Stimulated activated CD4-positive, alpha-beta T cell treated with anti-CD3 and anti-CD28 coated beads, Interleukin-15, amount 100 ng/mL, for 24 hours (primary cell): ENCODE measurements around the gene ATP5F1E.
"Not testable (repeated sequence)": the region's sequence is repeated elsewhere in the genome, so short reads cannot be mapped to it uniquely, and the experiment has no call there.

Source experiments
- DNase-seq: peaks from one replicate; pipeline ENCODE4 v3.0.0-alpha.2; 2020

ATP5F1E gene

GRCh38 chr20:59042796-59043631, 10.9 kb upstream of the ATP5F1E start:
- peak; percentile 96 for DNase-seq

DNA sequence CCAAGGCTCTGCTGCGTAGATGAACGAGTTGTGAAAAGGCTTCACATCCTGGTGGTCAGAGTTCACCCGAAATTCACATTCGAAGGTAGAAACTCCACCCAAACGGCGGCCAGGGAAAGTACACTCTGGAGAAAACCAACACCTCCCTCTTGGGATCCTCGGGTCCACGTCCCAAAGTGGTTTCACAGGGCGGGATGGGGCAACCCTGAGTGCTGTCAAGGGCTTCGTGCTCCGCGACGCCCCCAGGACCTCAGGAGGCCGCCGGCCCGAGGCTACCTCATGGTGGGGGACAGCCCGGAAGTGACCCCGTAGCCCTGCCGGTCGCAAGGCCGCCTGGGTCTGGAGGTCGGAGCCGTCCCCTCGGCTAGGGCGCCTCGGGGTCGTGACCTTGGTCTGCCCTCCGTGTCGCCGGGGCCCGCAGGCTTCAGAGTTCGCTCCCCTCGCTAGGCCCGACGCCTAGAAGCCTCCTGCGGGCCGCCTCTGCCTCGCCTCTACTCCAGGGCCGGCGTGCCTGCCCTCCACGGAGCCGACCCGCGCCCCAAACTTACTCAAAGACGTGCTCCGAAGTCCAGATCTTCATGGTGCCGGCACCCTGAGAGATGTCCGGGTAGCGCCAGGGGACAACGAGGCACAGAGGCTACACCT, 10.1 kb upstream of the ATP5F1E start, which contains the start of gene PRELID3B:
PRELID3B (minus strand) TSS at position 636 of the 645 bp plus-strand sequence; CDS start at position 580, 56 bp downstream.
- DNase-seq = peak; percentile 45

GRCh38 chr20:59041487-59041886, 9.4 kb upstream of the ATP5F1E start:
- not testable (repeated sequence) for DNase-seq

DNA sequence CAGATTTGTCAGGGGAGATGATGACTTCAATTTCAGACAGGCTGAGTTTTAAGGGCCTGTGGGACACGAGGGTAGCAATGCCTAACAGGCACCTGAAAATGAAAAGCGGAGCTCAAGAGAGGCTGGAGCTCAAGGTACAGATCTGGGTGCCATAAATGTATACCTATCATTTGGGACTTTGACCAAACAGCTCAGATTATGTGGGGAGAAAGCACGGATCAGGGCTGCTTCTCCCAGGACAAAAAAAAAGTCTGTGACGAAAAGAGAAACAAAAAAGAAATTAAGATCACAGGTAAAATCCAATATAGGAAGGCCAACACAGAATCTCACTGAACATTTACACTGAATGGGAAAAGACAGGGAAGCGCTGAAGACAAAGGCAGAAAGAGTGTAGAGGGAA, 8.5 kb upstream of the ATP5F1E start:
- no peak for DNase-seq

DNA sequence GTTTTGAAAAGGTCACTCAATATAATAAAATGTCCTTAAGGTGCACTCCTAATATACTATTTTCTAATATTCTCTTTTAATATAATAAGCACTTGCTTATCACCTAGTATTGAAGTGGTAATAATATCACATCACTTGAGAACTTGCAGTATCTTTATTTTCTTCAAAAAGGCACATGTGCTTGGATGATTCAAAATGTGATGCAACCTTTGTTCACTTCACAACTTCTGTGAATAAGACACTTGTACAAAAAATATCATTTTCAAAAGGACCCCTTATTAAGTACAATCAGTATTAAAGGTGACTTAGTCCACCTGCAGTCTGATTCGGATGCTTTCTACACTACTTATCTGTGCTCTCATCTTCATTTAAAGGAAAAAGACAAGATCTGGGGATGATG, 7.1 kb upstream of the ATP5F1E start:
- DNase-seq = no peak

- no peak for DNase-seq
Observed at GRCh38 chr20:59037386-59037785, 5.3 kb upstream of the ATP5F1E start.

GRCh38 chr20:59035381-59035780, 3.2 kb upstream of the ATP5F1E start:
- DNase-seq = no peak

DNA sequence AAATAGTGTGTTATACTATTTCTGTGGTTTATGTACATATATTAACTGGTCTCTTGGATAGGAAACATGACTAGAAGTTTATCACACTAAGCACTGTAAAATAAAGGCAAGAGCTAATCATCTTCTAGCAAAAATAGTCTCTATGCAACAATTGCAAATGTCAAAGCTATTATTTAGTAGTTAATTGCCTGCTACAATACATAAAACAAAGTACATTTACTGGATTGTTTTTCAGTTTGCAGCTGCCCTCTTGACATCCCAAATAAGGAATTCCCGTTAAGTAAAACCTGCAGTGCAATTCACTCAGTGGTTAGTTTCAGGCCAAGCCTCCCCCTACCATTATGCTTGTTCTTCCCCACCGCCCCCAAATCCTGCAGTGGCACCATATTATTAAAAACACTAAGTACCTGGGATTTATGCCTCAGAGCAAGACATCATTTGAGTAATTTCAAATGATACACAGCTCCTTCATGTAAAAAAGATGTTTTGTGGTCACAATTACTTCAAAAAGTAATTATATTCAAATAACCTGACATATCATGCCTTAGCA, 1.6 kb upstream of the ATP5F1E start:
- no peak for DNase-seq

DNA sequence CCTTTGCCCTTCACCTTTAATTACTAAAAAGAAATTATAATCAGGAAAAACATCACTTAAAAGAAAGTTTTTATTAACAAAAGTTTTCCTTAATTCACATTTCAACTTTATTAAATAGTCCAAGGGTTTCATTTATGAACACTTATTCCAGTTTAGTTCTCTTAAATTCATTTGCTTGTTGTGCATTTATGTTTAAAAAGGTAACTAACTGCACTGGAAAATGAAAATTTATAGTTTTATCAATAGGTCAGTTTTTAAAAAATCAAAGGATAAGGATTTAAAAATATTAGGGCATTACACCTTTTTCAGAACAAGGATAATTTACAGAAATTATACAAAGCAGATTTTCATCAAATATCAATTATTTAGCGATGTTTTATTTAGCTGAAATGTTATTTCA, 958 bp upstream of the ATP5F1E start:
- no peak for DNase-seq

GRCh38 chr20:59032713-59033059, 551 bp upstream of the ATP5F1E start:
- DNase-seq = no peak

DNA sequence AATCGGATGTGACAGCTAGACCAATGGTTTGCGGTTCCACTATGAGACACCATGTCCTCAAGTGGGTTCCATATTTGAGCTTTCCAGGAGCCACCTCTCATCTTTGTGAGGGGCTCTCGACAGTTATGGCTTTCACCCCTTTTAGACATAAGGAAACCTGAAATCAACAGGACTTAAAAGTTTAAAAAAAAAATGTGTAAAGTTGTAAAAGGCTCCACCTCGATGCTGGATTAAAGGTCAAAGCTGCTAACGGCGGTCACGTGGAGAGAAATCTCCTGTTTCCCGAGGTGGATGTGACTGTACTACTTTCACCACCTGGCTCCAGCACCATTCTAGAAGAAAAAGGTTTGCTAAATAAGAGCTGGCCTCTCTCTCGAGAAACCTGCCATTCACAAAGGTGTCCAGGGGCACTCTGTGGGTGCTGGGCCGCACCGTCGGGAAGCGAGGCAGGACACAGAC, 542 bp downstream of the ATP5F1E start:
- DNase-seq = peak; percentile 31

DNA sequence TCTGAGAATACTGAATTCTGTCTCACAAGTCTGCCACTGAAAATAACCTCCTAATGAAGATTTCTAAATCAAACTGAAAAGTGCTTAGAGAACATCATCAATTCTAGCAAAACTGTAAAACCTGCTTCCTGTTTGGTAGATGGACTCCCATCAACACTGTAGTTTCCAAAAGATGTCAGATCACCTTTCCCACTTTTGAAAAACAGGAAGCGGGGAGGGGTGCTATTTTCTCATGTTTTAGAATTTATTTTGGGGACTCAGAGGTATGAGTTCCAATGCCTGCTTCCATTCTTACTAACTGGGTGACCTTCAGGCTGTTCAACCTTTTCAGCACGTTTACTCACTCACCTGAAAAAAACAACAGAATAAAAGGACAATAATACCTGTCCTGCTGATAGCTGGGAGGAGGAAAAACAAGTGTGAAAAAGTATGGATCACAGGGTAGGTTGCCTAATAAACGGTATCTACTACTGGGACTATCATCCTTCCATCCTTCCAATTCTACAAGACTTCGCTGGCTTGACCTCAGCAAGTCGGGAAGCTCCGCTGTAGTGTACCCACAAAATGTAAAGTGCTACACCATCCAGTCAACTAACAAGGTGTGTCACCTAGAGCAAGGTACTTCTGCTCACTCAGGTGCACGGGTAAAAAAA, 1.1 kb downstream of the ATP5F1E start:
- no peak for DNase-seq

GRCh38 chr20:59028812-59029211, 3.3 kb downstream of the ATP5F1E start:
- DNase-seq = no peak

- DNase-seq = no peak
Observed at GRCh38 chr20:59027741-59028320, 4.3 kb downstream of the ATP5F1E start.

DNA sequence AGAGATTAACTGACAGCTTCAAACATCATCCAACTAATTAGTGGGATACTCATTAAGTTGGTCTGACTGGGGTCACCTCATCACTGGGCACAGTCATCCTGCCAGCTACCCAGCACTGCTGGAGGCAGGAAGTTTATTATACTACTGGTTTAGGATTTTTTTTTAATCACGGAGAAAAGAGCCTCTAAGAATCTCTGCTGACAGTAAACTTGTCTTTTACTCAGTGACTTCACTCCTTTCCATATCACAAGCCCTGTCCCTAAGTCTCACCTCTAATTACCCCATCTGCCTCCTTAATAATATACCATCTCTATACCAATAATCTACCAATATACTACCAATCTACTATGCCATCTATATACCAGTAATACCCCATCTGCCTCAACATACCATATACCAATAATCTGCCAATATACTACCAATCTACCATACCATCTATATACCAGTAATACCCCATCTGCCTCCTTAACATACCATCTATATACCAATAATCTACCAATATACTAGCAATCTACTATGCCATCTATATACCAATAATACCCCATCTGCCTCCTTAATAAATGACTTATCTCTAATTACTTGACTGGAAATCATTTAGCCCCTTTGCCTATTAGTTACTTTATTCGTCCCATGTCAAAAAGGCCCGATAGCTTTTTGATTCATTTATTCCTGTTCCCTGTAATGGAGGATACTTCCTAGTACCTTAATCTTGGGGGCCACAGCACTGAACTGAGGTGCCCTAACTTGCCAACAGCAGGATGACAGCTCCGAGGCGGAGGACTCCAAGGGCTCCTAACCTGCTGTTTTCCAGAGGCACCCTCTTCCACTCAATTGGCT, 5.0 kb downstream of the ATP5F1E start:
- no peak for DNase-seq

DNA sequence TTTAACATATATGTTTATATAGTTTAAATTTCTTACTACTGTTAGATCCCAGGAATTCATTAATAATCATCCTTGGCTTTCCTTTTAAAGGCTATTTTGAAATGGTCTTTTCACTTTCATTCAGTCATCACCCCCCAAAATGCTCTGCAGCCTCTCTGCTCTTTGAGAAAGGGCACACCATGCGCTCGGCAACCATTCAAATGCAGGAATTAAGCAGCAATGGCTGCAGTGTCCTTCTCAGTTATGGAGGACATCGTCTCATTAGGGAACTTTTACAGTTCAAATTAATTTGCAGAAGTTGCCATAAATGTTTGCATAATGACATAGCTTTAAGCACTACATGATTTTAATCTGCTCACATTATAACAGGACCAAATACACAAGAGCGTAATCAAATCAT, 6.6 kb downstream of the ATP5F1E start:
- DNase-seq = no peak

DNA sequence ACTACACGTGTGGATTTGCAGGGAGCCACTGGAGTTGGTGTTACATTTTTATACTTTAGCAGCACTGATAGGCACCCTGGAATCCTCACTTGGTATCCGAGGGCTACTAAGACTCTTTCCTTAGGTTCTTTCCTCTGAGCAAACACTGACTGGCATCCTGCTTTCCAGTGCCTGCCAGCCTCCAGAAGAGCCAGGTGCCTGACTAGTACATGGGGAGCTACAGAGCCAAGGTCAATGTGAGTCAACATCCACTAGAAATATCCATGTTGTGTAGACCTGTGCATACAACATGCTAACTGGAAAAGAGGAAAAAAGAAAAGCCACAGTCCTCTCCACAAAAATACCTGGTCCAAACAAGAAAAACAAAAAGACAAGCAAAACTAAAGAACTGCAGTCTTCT, 7.0 kb downstream of the ATP5F1E start:
- DNase-seq = no peak

DNA sequence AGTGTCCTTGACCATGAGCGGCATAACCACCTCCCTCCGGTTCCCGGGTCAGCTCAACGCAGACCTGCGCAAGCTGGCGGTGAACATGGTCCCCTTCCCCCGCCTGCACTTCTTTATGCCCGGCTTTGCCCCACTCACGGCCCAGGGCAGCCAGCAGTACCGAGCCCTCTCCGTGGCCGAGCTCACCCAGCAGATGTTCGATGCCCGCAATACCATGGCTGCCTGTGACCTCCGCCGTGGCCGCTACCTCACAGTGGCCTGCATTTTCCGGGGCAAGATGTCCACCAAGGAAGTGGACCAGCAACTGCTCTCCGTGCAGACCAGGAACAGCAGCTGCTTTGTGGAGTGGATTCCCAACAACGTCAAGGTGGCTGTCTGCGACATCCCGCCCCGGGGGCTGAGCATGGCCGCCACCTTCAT, 8.0 kb downstream of the ATP5F1E start:
- DNase-seq = peak; percentile 1

DNA sequence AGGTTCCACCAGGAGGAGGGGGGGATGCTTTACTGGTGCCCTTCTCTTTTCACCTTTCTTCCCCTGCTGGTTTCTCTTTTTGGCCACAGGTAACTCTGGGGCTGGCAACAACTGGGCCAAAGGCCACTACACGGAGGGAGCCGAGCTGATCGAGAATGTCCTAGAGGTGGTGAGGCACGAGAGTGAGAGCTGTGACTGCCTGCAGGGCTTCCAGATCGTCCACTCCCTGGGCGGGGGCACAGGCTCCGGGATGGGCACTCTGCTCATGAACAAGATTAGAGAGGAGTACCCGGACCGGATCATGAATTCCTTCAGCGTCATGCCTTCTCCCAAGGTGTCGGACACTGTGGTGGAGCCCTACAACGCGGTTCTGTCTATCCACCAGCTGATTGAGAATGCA, 8.5 kb downstream of the ATP5F1E start:
- peak; percentile 1 for DNase-seq

DNA sequence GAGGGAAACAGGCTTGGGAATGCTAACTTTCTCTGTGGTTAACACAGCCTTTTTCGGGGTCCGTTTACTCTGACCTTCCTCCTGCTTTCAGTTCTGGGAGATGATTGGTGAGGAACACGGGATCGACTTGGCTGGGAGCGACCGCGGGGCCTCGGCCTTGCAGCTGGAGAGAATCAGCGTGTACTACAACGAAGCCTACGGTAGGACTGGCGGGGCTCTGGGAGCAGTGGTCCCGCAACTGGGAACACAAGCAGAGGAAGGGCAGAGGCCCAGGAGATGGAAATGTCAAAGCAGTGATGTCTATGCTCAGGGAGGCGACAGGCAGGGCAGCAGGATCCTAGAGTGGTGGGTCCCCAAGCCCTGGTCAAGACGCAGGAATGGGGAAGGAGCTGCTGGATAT, 9.4 kb downstream of the ATP5F1E start:
- DNase-seq = no peak

- peak; percentile 0 for DNase-seq
Observed at GRCh38 chr20:59020938-59021551, 11.1 kb downstream of the ATP5F1E start.

DNA sequence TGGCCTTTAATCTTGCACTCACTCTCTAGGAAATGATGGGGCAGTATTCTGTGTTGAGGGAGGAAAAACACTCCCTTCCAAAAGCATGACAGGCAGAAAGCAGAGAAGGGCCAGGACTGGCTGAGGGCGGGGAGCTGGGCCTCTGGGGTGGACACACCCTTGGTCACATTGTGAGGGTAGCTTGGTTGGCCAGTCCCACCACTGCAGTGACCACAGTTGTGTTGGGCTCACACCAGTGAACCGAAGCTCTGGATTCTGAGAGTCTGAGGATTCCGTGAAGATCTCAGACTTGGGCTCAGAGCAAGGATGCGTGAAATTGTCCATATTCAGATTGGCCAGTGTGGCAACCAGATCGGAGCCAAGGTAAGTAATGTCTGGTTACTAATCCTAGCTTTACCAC, 12.9 kb downstream of the ATP5F1E start, which contains the start of gene TUBB1:
TUBB1 (plus strand) TSS at position 213 of the 400 bp plus-strand sequence; CDS start at position 307, 94 bp downstream.
- peak; percentile 0 for DNase-seq
